Limb (tissue), 2 donors: Measurements from ENCODE around the gene PKIG.
"Not testable (repeated sequence)": the region's sequence is repeated elsewhere in the genome, so short reads cannot be mapped to it uniquely, and the experiment has no call there.

Experiments
- DNase-seq, 2 donors: peaks; one replicate each; pipeline ENCODE4 v3.0.0-alpha.2; 2016; ENCODE audit errors: extremely low spot score in 2 of 2

Gene PKIG

DNA sequence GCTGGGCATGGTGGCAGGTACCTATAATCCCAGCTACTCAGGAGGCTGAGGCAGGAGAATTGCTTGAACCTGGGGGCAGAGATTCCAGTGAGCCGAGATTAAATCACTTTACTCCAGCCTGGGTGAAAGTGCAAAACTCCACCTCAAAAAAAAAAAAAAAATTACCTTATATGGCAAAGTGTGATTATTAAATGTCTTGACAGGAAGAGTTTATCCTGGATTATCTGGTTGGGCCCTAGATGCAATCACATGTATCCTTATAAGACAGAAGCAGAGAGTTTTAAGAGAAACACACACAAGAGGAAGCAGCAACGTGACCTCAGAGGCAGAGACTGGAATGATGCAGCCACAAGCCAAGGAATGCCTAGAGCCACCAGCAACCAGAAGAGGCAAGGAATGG lies 58.1 kb downstream of the PKIG start:
- DNase-seq: no peak

DNA sequence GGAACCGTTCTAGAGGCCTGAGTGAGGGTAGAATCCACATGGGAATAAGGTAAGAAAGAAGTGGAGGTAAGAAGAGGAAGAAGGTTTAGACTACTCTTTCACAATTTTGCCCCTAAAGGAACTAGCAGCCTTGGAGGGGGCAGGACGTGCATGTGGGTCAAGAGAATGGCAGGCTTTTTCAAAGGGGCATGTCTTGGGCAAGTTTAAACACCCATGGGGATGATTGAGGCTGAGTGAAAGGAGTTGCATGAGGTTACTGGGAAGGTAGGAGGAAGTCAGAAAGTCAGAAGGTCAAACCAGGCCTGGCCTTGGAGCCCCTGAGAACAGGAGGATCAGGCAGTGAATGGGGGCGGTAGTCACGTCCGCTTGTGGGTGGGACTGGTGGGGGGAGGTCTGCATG lies 58.9 kb downstream of the PKIG start:
- no peak for DNase-seq

DNA sequence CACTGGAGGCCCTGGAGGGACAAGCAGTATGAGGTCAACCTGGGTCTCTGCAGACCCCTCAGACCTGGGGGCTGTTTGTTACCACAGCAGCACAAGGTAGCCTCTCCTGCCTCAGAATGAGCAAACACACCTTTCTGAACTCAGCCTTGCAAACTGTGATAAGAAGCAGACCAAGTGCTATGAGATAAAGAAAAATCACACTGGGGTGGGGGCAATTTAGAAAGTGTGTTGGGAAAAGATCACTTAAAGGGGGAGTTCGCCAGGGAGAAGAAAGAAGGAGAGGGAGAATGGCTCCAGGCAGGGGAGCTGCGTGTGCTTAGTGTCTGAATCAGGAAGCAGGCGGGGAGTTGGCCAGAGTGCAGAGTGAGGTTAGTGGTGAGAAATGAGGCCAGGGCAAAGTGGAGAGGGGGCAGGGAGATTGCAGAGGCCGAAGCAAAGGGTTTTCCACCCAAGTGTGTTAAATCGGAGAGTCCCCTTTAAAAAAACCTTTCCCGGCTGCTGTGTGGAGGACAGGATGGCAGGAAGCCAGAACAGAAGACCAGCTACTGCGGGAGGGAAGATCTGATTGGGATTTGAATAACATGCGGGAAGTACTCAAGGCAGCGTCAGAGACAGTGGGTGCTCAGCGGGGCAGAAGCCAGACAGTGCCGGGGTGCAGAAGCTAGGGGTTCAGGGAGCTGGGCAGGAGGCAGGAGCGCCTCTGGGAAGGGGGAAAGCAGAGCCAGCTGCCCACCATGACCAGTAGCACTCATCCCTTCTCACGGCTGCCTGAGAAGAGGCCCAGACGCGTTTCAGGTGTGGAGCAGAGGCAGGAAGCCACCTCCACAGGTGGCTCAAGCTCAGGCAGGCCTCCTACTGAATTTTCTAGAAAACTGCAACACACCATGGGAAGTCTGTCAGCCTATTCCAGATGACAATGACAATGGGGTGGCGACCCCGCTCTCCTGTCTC lies 60.1 kb downstream of the PKIG start:
- peak; percentile 67 to 78 for DNase-seq

DNA sequence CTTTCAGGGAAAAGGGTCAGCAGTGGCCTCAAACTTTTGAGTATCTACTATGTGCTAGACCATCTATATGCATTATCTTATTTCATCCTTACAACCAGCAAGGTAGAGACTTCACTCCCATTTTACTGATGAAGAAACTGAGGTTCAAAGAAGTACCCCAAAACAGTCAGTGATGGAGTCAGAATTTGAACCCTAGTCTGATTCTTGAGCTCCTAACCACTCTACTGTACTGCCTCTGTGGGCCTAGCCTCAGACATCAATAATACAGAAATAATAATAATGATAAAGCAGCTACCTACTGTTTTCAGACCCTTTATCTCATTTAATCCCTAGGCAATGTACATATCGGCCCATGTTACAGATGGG lies 60.8 kb downstream of the PKIG start:
- DNase-seq: no peak

DNA sequence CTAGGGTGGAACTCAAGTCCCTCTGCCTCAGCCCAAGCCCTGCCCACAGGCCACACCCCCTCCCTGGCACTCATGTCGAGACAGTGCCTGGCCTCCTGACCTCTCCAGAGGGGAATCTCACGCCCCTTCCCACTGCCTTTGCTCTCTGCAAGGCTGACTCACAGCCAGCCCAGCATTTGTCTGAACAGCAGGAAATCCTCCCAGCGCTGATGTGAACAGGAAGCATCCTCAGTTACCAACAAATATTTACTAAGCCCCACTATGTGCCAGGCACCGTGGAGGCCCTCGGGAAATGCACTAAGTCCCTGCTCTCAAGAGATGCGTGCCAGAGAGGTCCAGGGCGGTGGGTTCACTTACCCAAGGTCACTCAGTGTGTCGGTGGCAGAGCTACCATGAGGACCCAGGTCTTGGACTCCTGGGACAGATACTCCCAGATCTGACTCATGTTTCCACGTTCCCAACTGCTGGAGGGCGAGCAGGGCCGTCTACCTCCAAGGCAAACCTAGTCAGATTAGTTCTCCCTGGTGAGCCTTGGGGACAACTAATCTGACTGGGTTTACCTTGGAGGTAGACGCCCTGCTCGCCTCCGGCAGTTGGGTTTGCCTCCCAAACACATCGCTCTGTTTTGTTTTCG lies 61.3 kb downstream of the PKIG start:
- peak in 1 of 2 donors; percentile 50 for DNase-seq

DNA sequence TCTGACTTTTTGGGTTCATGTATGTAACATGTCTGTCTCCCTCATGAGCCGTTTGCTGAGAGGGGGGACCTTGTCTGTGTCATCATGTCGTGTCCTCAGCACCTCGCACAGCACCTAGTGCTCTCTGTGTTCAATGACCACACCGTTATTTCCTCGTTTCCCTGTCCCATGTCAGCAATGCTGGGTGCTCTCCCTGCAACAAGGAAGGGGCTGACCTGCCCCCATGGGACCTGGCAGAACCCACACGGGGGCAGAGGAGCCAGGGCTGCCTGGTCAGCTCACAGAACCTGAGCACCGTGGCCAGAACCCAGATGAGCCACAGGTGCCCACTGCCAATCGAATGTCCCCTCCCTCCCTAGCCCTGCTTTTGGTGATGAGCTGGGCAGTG lies 61.8 kb downstream of the PKIG start:
- DNase-seq: no peak

DNA sequence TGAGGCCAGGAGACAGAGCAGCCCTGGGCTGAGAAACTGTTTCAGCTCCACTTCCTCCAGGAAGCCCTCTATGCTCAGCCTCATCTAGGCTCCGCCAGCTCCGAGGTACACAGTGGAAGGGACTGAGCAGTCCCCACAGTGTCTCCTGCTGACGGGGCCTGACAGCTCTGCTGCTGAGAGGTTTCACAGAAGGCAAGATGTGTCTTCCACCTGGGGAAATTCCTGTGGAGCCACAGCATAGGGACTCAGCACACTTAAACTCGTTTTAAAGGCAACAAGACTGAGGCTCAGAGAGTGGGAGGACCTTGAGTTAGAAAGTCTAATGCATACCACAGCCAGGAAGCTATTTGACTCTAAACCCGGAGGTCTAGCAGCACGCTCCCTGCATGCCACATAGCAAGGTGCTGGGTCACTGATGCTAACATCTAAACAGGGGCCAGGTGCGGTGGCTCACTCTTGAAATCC lies 62.3 kb downstream of the PKIG start:
- no peak for DNase-seq

DNA sequence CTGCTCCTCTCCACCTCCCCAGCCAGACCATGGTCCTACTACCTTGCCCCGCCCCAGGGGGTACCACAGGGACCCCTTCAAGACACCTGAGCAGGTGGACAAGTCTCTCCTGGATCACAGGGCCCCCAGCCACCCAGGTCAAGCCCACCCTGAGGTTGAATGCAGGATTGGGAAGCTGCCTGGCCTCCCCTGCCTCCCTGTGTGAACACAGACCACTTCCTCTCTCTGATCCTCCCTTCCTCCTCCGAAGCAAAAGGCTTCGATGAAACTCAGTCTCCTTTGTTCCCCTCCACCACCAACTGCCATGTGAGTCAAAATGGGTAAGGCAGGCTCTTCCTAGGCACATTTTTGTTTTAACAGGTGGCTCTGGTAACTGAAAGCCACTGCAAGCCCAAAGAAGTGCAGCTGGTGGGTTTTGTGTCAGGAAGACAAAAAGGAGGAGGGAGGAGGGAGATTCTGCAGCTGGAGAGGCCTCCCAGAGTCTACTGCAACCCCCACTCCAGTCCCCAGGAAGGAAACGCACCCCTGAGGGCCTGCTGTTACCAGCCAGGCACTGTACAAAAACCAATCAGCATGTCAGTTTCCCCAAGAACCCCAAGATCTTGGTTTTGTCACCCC lies 63.8 kb downstream of the PKIG start:
- DNase-seq: no peak

DNA sequence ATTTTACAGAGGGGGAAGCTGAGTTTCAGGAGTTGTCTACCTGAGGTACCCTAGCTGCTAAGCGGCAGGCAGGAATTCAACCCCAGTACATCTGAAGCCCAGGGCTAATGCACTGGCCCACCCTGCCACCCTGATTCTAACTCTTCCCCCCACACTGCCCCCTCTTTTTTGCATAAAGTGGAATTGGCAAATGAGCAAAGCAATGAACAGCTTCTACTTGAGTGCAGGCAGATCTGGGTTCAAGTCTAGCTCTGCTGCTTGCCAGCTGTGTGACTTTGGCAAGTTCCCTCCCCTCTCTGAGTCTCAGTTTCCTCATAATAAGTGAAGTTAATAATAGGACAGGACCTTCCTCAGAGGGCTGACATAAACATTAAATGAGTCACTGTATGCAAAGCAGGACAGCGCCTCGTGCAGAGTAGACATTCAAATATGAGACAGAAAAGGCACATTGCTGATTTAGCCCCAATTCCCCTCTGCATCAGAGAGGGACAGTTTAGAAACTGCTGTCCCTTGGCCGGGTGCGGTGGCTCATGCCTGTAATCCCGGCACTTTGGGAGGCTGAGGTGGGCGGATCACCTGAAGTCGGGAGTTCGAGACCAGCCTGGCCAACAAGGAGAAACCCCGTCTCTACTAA lies 64.4 kb downstream of the PKIG start:
- DNase-seq: no peak

DNA sequence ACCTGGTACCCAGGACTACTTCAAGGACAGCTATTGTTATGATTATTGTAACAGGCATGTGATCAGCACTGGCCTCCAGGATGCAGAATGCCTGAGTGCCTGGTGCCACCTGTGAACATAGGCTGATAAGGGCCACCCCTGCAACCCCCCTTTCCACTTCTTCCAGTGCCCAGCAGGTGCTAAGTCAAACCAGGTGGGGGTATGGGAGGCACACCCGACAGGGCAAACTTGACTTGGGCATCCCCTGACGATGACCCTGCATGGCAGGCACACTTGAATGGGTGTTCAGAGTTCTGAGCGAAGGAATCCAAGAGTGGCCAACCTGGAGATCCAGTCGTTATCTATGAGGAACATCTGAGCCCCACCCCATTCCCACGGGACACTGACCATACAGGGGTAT lies 65.7 kb downstream of the PKIG start:
- no peak for DNase-seq

DNA sequence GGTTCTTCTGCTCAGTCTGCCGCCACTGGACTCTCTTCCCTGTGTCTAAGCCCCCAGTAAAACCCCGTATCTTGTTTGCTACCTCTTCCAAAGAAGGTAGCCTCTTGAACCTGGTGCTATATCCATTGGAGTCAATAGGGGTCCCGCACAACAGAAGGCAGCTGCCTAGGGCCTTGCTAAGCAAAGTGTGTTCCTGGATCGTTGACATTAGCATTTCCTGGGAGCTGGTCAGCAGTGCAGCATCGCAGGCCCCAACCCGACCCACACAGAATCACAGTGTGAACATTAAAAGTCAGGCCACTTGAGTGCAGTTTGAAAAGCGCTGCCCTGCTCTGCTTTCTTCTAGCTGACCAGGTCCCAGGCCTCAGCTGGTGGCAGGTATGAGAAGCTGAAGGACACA lies 66.2 kb downstream of the PKIG start:
- no peak for DNase-seq

DNA sequence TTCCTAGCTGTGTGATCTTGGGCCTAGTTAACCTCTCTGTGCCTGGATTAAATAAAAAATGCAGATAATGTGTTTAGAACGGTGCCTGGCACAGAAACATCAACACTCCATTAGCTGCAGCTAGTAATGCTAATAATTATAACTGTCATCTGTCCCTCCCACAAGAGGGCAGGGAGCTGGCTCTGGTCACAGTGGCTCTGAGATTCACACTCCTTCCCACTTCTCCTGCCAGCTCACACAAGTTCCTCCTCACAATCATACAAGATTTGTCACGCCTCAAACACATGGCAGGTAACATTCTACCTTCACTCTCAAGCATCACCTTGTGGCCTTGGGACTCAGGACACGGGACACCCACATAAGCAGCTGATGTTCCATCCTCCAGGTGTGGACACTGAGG lies 66.7 kb downstream of the PKIG start:
- no peak for DNase-seq

DNA sequence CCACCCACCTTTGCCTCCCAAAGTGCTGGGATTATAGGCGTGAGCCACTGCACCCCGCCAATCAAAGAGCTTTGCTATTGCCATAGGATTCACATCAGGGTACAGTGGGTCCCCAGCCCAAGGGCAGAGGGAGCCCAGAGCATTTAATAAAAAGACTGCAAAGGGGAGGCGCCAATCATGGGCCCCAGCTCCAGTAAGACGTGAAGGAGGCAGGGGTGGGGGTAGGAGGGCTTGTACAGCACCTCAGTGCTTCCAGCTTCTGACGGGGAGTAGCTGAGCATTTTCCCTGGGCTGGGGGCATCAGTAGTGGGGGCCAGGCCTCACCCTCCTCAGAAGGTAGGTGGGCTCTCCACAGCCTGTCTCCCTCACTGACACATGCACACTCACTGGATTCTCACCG lies 67.6 kb downstream of the PKIG start:
- no peak for DNase-seq

DNA sequence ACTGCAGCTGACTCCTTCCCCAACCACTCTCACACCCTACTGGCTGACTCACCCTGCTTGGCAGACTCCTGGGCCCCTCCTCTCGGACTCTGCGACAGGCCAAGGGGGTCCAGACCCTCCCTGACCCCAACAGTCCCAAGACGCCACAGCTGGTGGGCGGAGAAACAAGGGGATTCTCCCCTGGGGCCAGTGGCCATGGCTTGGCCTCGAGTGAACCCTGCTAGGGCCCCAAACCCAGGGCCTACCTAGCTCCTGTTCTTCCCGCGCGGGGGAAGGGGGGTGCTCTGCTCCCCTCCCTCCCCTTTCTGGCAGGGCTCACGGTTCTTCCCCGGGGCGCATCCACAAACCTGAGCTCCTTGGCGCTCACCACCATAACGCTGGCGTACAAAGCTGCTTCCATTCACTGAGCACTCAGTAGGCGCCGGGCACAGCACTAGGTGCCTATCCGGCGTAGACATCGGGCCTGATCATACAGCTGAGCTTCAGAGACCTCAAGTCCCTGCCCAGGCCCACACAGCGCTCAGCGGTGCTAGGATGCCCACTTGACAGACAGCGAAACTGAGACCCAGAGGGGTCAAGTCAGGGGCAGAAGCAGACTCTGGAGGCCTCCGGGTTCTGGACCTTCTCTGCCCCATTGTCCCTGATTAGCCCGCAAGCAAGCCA lies 68.5 kb downstream of the PKIG start:
- DNase-seq: no peak

DNA sequence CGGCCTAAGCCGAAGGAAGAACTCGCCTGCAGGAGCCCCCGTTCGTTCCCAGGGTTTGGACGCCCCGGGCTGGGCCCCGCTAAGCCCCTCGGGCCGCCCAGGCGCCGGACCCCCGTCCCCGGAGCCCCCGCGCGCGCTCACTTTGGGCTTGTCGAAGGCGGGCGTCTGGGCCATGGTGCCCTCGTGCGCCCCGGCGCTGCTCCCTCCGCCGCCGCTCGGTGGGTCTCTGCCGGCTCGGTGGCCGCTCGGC lies 69.0 kb downstream of the PKIG start:
- no peak for DNase-seq

DNA sequence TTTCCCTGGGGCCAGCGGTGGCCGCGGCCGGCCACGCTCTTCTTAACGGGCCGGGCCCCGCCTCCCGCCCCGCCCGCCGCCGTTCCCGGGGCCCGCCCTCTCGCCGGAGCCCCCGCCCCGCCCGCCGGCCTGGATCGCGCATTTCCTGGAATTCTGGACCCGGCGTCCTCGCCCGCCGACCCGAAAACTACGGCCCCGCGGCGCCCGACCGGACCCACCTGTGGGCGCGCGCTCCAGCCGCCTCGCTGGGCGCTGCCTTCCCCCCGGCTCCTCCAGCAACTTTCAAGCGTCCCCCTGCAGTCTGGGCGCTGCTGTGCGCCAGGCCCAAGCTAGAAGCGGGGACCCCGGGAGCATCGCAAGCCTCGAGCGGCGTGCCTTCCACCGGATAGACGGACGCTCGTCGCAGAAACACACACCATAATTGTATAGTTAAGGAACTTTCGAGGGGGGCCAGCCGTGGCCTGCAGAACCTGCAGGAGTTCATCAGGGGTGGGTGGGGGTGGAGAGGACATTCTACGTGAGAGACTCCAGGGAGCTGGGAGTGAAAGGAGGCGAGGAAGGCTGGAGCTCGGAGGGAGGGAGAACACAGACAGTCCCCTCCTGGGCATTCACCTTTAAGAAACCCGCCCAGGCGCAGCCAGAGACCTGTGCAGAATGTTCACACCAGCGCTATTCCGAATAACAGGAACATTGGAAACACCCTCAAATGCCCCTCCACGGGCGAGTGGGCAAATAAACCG lies 69.5 kb downstream of the PKIG start, which contains the start of gene ADA:
Gene ADA (minus strand): TSS at position 16 of the 740 bp plus-strand sequence. CDS start 92 bp downstream, outside the sequence.
- peak in 1 of 2 donors; percentile 75 for DNase-seq

DNA sequence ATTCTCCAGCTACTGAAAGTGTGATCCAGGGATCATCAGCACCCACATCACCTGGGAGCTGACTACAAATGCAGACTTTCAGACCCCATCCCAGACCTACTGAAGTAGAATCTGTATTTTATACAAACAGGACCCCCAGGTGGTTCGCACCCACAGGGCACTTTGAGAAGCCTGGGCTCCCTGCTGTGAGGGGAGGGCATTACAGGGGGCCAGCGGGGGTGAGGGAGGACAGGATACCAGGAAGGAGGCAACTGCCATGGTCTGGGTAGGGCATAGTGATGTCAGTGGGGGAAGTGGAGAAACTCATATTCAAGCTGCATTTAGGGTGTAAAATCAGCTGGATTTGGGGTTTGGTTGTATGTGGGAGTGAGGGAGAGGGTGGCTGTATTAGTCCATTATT lies 71.2 kb downstream of the PKIG start:
- no peak for DNase-seq

DNA sequence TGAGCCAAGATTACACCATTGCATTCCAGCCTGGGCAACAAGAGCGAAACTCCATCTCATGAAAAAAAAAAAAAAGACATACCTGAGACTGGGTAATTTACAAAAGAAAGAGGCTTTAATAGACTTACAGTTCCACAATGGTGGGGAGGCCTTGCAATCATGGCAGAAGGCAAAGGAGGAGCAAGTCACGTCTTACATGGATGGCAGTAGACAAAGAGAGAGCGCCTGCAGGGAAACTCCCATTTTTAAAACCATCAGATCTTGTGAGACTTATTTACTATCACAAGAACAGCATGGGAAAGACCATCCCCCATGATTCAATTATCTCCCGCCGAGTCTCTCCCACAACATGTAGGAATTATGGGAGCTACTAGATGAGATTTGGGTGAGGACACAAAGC lies 71.8 kb downstream of the PKIG start:
- not testable (repeated sequence) for DNase-seq

DNA sequence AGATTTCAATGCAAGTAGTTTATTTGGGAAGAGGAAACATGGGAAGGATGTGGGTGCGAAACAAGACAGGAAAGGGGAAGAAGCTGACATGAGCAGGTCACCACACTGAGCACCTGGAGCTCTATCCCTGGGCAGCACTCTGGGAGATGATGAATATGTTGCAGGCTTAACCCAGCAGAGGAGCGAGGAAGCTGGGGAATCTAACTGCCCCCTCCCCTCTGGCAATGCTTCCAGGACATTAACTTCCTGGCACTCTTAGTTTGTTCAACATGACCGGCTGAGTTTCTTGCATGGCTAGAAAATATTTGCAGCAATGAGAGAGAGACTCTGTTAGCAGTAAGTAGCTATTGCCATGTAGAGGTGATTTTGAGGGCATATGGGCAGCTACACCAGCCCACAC lies 74.1 kb downstream of the PKIG start:
- DNase-seq: no peak

DNA sequence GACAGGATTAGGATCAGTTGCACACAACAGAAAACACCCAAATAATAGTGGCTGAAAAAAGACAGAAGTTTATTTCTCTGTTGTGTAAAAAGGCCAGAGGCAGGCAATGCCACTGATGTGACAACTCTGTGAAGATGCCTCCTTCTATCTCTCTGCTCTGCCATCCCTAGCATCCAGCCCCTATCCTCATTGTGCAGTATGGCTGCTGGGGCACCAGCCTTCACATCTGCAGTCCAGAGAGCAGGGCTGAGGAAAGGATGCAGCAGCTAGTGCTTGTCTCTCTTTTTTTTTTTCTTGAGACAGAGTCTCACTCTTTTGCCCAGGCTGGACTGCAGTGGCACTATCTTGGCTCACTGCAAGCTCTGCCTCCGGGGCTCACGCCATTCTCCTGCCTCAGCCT lies 75.5 kb downstream of the PKIG start:
- DNase-seq: no peak

DNA sequence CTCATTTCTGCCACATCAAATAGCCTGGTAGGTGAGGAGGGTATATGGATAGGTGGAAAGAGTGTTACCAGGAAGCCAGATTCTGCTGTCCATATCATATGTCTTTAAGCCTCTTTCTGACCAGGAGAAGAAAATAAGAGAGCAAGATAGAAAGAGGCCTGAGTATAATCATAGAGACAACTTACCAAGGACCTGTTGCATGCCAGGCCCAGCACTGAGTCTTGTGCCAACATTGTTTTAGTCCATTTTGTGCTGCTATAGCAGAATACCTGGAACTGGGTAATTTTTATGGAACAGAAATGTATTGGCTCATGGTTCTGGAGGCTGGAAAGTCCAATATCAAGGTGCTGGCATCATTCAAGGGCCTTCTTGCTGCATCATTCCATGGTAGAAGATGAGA lies 76.4 kb downstream of the PKIG start:
- no peak for DNase-seq
